ENCODE measurements around the gene ENOX1. TPM values are rescaled to one million over a fixed set of nuclear protein-coding genes. Genes with fewer than 3 reads are reported as not detected.

Gene ENOX1
- total RNA-seq, 1 experiment from 2014 or later: 0.95 TPM

GRCh38 chr13:43191546-43191945 lies 595.2 kb downstream of the ENOX1 start:
- H3K4me1 ChIP-seq (ENCODE audit: insufficient read depth, low read length): no peaks in the 10 kb centered on the region
- H3K9me2 ChIP-seq (replicated peaks; ENCODE audit: low read length): no peaks in the 10 kb centered on the region
- no peaks in the 10 kb centered on the region for H3F3A ChIP-seq (ENCODE audit: low read length, unreplicated experiment)
- no peak overlapping the region for H2AFZ ChIP-seq (ENCODE audit: low read length)
- H3K27ac ChIP-seq (ENCODE audit: low read length): no peak overlapping the region
- H3K36me3 ChIP-seq (ENCODE audit: low read depth, low read length): no peaks in the 10 kb centered on the region
- no peaks in the 10 kb centered on the region for H3K9me3 ChIP-seq (ENCODE audit: low read length)
- TF ChIP-seq CTCF (conservative IDR thresholded peaks at IDR 0.05; ENCODE audit: low read depth, low read length) (no peak), EZH2 (IDR thresholded peaks at IDR 0.05; ENCODE audit: low read length, unreplicated experiment) (no peak), EZH2phosphoT487 (IDR thresholded peaks at IDR 0.05; ENCODE audit: borderline replicate concordance, low read length) (no peak)
- DNase-seq (no peak), ATAC-seq (no peak)
- no peaks in the 10 kb centered on the region for H4K20me1 ChIP-seq (ENCODE audit: low read length)
- POLR2A ChIA-PET (ENCODE audit: unreplicated experiment): interaction anchor here (0.6 kb wide), 1 partner anchor 14 kb away, joined by 39 read pairs; no protein-coding TSS in a partner anchor
- no peak overlapping the region for H3K4me3 ChIP-seq (ENCODE audit: low read length)
- no TSS peak for BruUV-seq (replicated peaks)
- intact Hi-C loops (cut with micrococcal nuclease): no loop called here
- CTCF ChIA-PET: no interaction called here
- H3K79me2 ChIP-seq (ENCODE audit: low read length): no peaks in the 10 kb centered on the region
- H3K27me3 ChIP-seq (ENCODE audit: low read length): no peaks in the 10 kb centered on the region
- H3K4me2 ChIP-seq (ENCODE audit: low read length): no peak overlapping the region
- no peak overlapping the region for H3K9ac ChIP-seq (ENCODE audit: low read length)

GRCh38 chr13:43185226-43185625 lies 601.5 kb downstream of the ENOX1 start:
- Histone ChIP-seq H3F3A (ENCODE audit: low read length, unreplicated experiment) (no peaks in the 10 kb centered on the region), H3K27me3 (ENCODE audit: low read length) (no peaks in the 10 kb centered on the region), H3K9me2 (replicated peaks; ENCODE audit: low read length) (no peaks in the 10 kb centered on the region), H3K79me2 (ENCODE audit: low read length) (no peaks in the 10 kb centered on the region), H3K4me2 (ENCODE audit: low read length) (no peak overlapping the region), H3K9me3 (ENCODE audit: low read length) (no peaks in the 10 kb centered on the region), H2AFZ (ENCODE audit: low read length) (no peak overlapping the region), H3K27ac (ENCODE audit: low read length) (no peak overlapping the region), H3K4me1 (ENCODE audit: insufficient read depth, low read length) (no peaks in the 10 kb centered on the region), H4K20me1 (ENCODE audit: low read length) (no peaks in the 10 kb centered on the region), H3K36me3 (ENCODE audit: low read depth, low read length) (no peaks in the 10 kb centered on the region), H3K9ac (ENCODE audit: low read length) (no peak overlapping the region), H3K4me3 (ENCODE audit: low read length) (no peak overlapping the region)
- TF ChIP-seq EZH2phosphoT487 (IDR thresholded peaks at IDR 0.05; ENCODE audit: borderline replicate concordance, low read length): no peak
- no peak for TF ChIP-seq CTCF (conservative IDR thresholded peaks at IDR 0.05; ENCODE audit: low read depth, low read length)
- TF ChIP-seq EZH2 (IDR thresholded peaks at IDR 0.05; ENCODE audit: low read length, unreplicated experiment): no peak
- no TSS peak for BruUV-seq (replicated peaks)
- ChIA-PET POLR2A (ENCODE audit: unreplicated experiment) (no interaction called here), CTCF (no interaction called here)
- DNase-seq: no peak
- intact Hi-C loops (cut with micrococcal nuclease): no loop called here
- no peak for ATAC-seq

GRCh38 chr13:43180837-43181236 lies 605.9 kb downstream of the ENOX1 start:
- Histone ChIP-seq H3K36me3 (ENCODE audit: low read depth, low read length) (no peaks in the 10 kb centered on the region), H3K4me1 (ENCODE audit: insufficient read depth, low read length) (no peaks in the 10 kb centered on the region), H3K9ac (ENCODE audit: low read length) (no peak overlapping the region), H3F3A (ENCODE audit: low read length, unreplicated experiment) (no peaks in the 10 kb centered on the region), H2AFZ (ENCODE audit: low read length) (no peak overlapping the region), H3K4me2 (ENCODE audit: low read length) (no peak overlapping the region), H3K4me3 (ENCODE audit: low read length) (no peak overlapping the region), H3K27me3 (ENCODE audit: low read length) (no peaks in the 10 kb centered on the region), H3K79me2 (ENCODE audit: low read length) (no peaks in the 10 kb centered on the region), H3K9me2 (replicated peaks; ENCODE audit: low read length) (no peaks in the 10 kb centered on the region), H3K27ac (ENCODE audit: low read length) (no peak overlapping the region), H3K9me3 (ENCODE audit: low read length) (no peaks in the 10 kb centered on the region), H4K20me1 (ENCODE audit: low read length) (no peaks in the 10 kb centered on the region)
- no peak for DNase-seq
- intact Hi-C loops (cut with micrococcal nuclease): no loop called here
- ChIA-PET CTCF (no interaction called here), POLR2A (ENCODE audit: unreplicated experiment) (no interaction called here)
- no peak for TF ChIP-seq EZH2phosphoT487 (IDR thresholded peaks at IDR 0.05; ENCODE audit: borderline replicate concordance, low read length)
- TF ChIP-seq EZH2 (IDR thresholded peaks at IDR 0.05; ENCODE audit: low read length, unreplicated experiment): no peak
- no peak for TF ChIP-seq CTCF (conservative IDR thresholded peaks at IDR 0.05; ENCODE audit: low read depth, low read length)
- no peak for ATAC-seq
- BruUV-seq (replicated peaks): no TSS peak
